PC-9 (cell line): ENCODE data around the gene ZCCHC7. TPM values are rescaled to one million over a fixed set of nuclear protein-coding genes. Genes with fewer than 3 reads are reported as not detected.

ENCODE experiments used
- BruUV-seq: library from RNA; stranded (reverse); fragments of 400-500 nt; replicated peaks from 2 replicates; lab custom pipeline; 2021; lab: Mats Ljungman, UMichigan
- CTCF ChIA-PET: fragments of 300-600 bp; sonication (Branson Sonifier 250); formaldehyde crosslinking; loops from one replicate; lab custom pipeline; 2022; ENCODE audit warnings: antibody characterized with exemption; lab: Charles Lee
- POLR2A ChIA-PET: fragments of 300-600 bp; sonication (Branson Sonifier 250); formaldehyde crosslinking; loops from one replicate; lab custom pipeline; 2022; ENCODE audit warnings: antibody characterized with exemption; ENCODE audit not compliant: unreplicated experiment; lab: Charles Lee
- DNase-seq, 2 experiments: peaks; one replicate each; pipeline versions ENCODE4 v3.0.0 to v3.0.0-alpha.2; 2015 to 2022; ENCODE audit warnings: mixed read lengths in 1 of 2
- H2AFZ ChIP-seq: fragments of 200-600 bp; sonication (generic); 2 replicates; pipeline ENCODE4 v1.8.1; 2017; ENCODE audit warnings: antibody characterized with exemption
- H3F3A ChIP-seq: fragments of 200-600 bp; sonication (generic); 2 replicates; pipeline ENCODE4 v1.8.1; 2017; ENCODE audit warnings: antibody characterized with exemption, mild to moderate bottlenecking, low read depth; ENCODE audit not compliant: insufficient read depth
- H3K27ac ChIP-seq: fragments of 200-600 bp; sonication (generic); 2 replicates; pipeline ENCODE4 v1.6.1; 2016; ENCODE audit warnings: mixed run types
- H3K27me3 ChIP-seq: fragments of 200-600 bp; sonication (generic); 2 replicates; pipeline ENCODE4 v1.6.1; 2016; ENCODE audit warnings: low read depth, mixed run types; ENCODE audit not compliant: insufficient read depth
- H3K36me3 ChIP-seq: fragments of 200-600 bp; sonication (generic); 2 replicates; pipeline ENCODE4 v1.6.1; 2016; ENCODE audit warnings: low read depth, mixed run types
- H3K4me1 ChIP-seq: fragments of 200-600 bp; sonication (generic); replicated peaks from 2 replicates; pipeline ENCODE4 v1.6.1; 2016; ENCODE audit warnings: mixed run types; ENCODE audit not compliant: insufficient read depth
- H3K4me2 ChIP-seq: fragments of 200-600 bp; sonication (generic); 2 replicates; pipeline ENCODE4 v1.6.1; 2017; ENCODE audit warnings: mixed run types
- H3K4me3 ChIP-seq: fragments of 200-600 bp; sonication (generic); 2 replicates; pipeline ENCODE4 v1.6.1; 2016; ENCODE audit warnings: mixed run types
- H3K79me2 ChIP-seq: fragments of 200-600 bp; sonication (generic); 2 replicates; pipeline ENCODE4 v1.6.1; 2017; ENCODE audit warnings: low read depth, mixed run types
- H3K9me2 ChIP-seq: fragments of 200-600 bp; sonication (generic); 2 replicates; pipeline ENCODE4 v1.8.1; 2017; ENCODE audit warnings: mild to moderate bottlenecking; ENCODE audit not compliant: insufficient read depth
- H3K9me3 ChIP-seq: fragments of 200-600 bp; sonication (generic); 2 replicates; pipeline ENCODE4 v1.8.1; 2016; ENCODE audit warnings: low read depth; ENCODE audit not compliant: insufficient read depth
- H4K20me1 ChIP-seq: fragments of 200-600 bp; sonication (generic); 2 replicates; pipeline ENCODE4 v1.8.1; 2017; ENCODE audit not compliant: insufficient read depth
- CTCF ChIP-seq: fragments of 200-600 bp; sonication (generic); conservative IDR thresholded peaks from 2 replicates; pipeline ENCODE4 v1.6.1; 2017; ENCODE audit warnings: mixed run types, antibody characterized with exemption, mild to moderate bottlenecking, moderate library complexity
- EZH2 ChIP-seq: fragments of 200-600 bp; sonication (generic); IDR thresholded peaks from 2 replicates; pipeline ENCODE4 v1.8.0; 2017; ENCODE audit warnings: antibody characterized with exemption, low read depth
- intact Hi-C: fragments of 100-400 bp; cut with micrococcal nuclease; formaldehyde crosslinking; loops from one replicate; pipeline ENCODE4 v1.10.0; 2022; ENCODE audit not compliant: unreplicated experiment
- total RNA-seq: library from RNA; stranded (reverse); gene quantifications from 2 replicates; pipeline ENCODE4 v1.2.3, GENCODE V29; 2021

ZCCHC7 gene
- total RNA-seq, 1 experiment from 2014 or later, result 15.9 TPM

- Histone ChIP-seq H3K9me3 (no peaks in the 10 kb centered on the region), H3K4me1 (no peaks in the 10 kb centered on the region), H4K20me1 (no peaks in the 10 kb centered on the region), H3K9me2 (no peaks in the 10 kb centered on the region), H3K36me3 (no peaks in the 10 kb centered on the region), H3F3A (no peaks in the 10 kb centered on the region), H3K27ac (no peak overlapping the region), H3K79me2 (no peaks in the 10 kb centered on the region), H3K27me3 (no peaks in the 10 kb centered on the region), H3K4me2 (no peak overlapping the region), H3K4me3 (no peak overlapping the region), H2AFZ (no peak overlapping the region)
- DNase-seq, result no peak
- CTCF ChIA-PET, result no interaction called here
- POLR2A ChIA-PET, result no interaction called here
- BruUV-seq, result no TSS peak
- intact Hi-C loops, result no loop called here
- TF ChIP-seq EZH2 (no peak), CTCF (no peak)
Observed at GRCh38 chr9:37209431-37210386, 89.3 kb downstream of the ZCCHC7 start.

GRCh38 chr9:37210737-37211523 lies 90.6 kb downstream of the ZCCHC7 start:
- H3K4me2 ChIP-seq, result no peak overlapping the region
- no peaks in the 10 kb centered on the region for H4K20me1 ChIP-seq
- no peak for TF ChIP-seq CTCF
- no peak for TF ChIP-seq EZH2
- H3K4me3 ChIP-seq, result no peak overlapping the region
- intact Hi-C loops, result no loop called here
- H3F3A ChIP-seq, result no peaks in the 10 kb centered on the region
- ChIA-PET CTCF (no interaction called here), POLR2A (interaction anchor here (0.6 to 0.7 kb wide), 2 partner anchors 73 to 84 kb away, joined by 3 to 5 read pairs; no protein-coding TSS in a partner anchor)
- no peaks in the 10 kb centered on the region for H3K4me1 ChIP-seq
- H3K9me3 ChIP-seq, result no peaks in the 10 kb centered on the region
- no peaks in the 10 kb centered on the region for H3K9me2 ChIP-seq
- no peaks in the 10 kb centered on the region for H3K27me3 ChIP-seq
- H3K36me3 ChIP-seq, result no peaks in the 10 kb centered on the region
- no peak overlapping the region for H3K27ac ChIP-seq
- BruUV-seq, result no TSS peak
- no peak overlapping the region for H2AFZ ChIP-seq
- H3K79me2 ChIP-seq, result no peaks in the 10 kb centered on the region
- DNase-seq, result no peak

- Histone ChIP-seq H2AFZ (no peak overlapping the region), H4K20me1 (no peaks in the 10 kb centered on the region), H3K79me2 (no peaks in the 10 kb centered on the region), H3K9me3 (no peaks in the 10 kb centered on the region), H3K27ac (no peak overlapping the region), H3K9me2 (no peaks in the 10 kb centered on the region), H3K4me1 (no peaks in the 10 kb centered on the region), H3F3A (no peaks in the 10 kb centered on the region), H3K4me3 (no peak overlapping the region), H3K36me3 (no peaks in the 10 kb centered on the region), H3K4me2 (no peak overlapping the region), H3K27me3 (no peaks in the 10 kb centered on the region)
- ChIA-PET CTCF (no interaction called here), POLR2A (no interaction called here)
- no peak for DNase-seq
- no TSS peak for BruUV-seq
- TF ChIP-seq CTCF (no peak), EZH2 (no peak)
- intact Hi-C loops, result no loop called here
Observed at GRCh38 chr9:37212435-37212834, 92.1 kb downstream of the ZCCHC7 start.
